Ramos (cell line): ENCODE measurements around the gene NQO2.

ENCODE experiments used
- in situ Hi-C: fragments of 300-500 bp; cut with MboI; formaldehyde crosslinking; loops from one replicate; pipeline ENCODE4 v1.14.3; 2022; ENCODE audit warnings: low sequenced_read_pairs; ENCODE audit not compliant: unreplicated experiment

NQO2 gene

DNA sequence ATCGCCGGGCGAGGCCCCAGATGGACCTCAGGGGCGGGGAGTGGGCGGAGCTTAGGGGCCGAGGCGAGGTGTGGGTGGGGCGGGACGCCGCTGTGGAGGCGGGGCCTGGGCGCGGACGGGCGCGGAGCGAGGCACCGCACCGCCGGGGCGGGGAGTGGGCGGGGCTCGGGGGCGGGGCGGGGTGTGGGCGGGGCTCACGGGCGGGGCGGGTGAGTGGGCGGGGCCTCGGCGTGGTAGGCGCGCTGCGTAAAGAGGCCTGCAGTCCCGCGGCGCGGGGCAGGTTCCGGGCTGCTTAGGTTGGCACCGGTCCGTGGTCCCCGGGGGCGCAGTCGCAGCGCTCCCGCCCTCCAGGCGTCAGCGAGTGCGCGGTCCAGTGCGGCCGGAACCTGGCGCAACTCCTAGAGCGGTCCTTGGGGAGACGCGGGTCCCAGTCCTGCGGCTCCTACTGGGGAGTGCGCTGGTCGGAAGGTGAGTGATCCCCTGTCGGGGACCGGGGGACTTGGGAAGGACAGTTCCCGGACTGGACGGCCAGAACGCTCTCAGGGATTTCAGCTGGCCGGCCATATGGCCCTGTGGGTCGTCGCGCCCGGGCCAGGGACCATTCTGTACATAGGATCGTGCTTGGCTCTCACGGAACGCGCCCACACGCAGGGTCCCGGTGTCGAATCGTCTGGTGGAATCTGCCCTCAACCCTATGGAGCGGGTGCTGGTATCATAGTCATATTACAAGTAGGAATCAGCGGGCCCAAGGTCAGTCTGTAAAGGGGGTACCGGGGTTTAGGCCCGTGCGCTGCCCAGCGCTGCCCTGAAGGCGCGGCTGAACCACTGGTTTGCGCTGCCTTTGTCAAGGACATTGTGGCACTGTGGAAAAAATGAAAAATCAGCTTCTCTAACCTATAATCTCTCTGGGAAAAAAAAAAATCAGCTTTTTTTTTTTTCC is at the start of gene NQO2:
Gene NQO2 (plus strand): TSS at position 277 of the 940 bp plus-strand sequence. CDS start 6,659 bp downstream, outside the sequence.
- in situ Hi-C loops: loop anchor here (5.0 to 25.0 kb wide), 3 partner anchors 47 to 737 kb away; partner anchors contain the start of gene PSMG4

- in situ Hi-C loops: no loop called here
Observed at GRCh38 chr6:2950713-2951112, 49.0 kb upstream of the NQO2 start.

DNA sequence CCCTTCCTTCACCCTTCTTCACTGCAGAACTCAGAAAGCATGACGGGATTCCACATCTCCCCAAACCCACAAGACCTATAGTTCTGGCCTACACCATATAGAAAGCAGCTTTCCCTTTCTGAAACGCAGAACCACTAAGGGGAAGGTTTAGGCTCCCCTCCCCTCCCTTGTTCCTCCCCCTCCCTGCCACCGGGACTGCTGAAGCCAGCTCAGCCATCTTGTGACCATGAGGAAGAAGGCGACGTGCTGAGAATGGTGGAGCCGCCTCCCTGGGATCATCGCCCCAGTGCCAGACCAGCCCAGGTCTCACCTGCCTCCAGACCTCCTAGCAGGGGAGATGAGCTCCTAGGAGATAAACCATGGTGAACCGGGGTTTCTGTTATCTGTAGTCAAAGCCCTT is 48.0 kb upstream of the NQO2 start:
- in situ Hi-C loops: no loop called here

DNA sequence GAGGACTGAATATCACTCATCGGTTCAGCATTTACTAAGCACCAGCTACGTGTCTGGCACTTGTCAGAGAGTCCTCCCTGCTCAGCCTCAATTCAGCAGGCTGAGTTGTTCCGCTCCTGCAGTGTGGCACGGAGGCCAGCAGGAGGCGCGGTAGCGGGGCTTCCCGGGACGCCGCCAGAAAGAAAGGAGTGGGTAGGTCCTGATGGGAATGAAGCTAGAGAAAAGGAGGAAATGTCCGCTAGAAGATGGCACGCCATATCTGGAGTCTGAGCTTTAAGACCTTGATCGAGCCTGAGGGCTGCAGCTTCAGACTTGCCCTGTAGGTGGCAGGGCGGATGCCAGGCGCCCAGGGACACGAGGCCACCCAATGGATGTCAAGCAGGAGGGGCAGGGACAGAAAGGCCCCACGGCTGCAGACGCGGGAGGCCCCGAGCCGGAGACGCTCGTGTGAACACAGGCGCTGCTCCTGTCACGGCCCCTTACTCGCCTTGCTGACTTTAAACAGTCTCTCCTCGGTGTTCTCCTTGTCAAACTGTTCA is 47.1 kb upstream of the NQO2 start:
- in situ Hi-C loops: no loop called here

DNA sequence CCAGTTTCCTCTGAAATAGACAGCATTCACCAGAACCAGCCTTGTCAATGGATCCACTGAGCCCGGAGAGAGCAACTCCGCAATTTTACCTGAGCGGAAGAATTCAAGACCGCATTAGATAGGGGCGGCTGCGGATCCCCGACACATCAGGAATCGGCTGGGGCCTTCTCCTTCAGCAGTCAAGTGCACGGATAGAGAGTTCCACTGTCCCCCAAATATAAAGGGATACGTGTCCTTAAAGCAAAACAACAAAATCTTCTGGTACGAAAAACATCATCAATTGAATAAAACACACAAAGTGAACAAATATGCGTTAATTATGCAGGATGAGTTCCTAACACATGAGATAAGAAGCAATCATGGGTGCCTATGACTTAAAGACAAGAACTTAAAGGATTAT is 46.6 kb upstream of the NQO2 start:
- in situ Hi-C loops: no loop called here

DNA sequence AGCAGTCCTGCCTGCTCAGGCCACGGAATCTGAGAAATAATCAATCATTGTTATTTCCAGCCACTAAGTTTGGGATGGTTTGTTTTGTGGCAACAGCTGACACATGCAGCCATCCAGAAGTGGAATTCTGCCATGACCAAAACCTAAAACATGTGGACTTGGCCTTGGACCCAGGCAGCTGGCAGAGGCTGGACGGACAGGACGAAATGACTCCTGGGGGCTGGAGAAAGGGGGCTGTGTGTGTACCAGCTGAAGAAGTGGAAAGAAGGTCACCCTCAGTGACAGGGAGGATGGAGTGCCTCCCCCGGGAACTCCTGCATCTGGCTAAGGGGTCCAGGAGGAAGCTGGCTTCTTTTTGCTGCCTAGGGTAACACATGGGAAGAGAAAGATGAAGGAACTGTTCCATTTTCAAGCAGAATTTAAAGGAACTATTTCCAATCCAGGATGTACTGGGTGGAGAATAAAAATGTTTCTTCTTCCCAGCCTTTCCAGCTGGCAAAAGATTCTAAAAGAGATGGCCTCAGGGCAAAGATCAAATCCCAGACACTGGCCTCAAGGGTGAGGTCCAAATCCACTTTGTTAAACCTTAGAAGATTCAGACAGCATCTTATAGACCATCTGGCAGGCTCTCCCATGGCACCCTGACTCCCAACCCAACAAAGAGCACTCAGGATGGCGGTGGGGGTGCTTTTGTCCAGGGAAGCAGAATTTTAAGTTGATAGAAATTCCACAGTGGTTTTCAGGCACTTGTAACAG is 42.6 kb upstream of the NQO2 start:
- in situ Hi-C loops: no loop called here

GRCh38 chr6:2957696-2958330 is 41.9 kb upstream of the NQO2 start:
- in situ Hi-C loops: no loop called here

DNA sequence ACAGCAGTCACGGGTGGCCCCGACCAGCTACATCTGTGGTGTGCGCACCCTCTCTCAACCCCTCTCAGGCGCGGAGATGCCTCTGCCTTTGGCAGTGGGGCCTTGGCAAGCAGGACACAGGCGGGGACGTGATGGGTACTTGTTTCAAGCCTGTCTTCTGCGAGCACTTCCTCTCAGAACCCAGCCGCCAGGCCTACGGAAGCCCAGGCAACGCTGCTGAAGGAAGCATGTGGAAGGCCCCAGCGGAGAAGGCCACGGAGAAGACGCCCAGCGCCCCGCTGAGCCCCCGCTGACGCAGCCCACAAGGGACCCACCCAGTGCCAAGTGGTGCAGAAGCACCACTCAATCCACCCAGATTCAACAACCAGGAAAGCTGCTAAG is 41.4 kb upstream of the NQO2 start:
- in situ Hi-C loops: no loop called here

DNA sequence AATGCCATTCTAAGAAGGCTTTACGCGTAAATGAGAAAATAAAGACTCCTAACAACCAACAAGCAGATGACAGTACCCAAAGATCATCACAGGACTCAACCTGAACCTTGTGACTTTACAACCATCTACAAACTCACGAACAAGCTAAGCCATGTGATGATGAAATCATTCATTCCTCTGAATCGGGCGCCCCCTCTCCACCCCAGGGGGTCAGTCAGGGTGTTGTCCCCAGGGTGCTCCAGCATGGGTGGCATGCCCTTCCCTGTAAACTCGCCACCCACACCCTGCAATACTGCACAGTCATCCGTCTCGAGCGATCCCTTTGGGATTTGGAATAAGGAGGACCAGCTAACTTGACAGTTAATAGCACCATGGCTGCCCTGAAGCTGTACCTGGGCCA is 40.9 kb upstream of the NQO2 start:
- in situ Hi-C loops: no loop called here

- in situ Hi-C loops: no loop called here
Observed at GRCh38 chr6:2959909-2960719, 39.6 kb upstream of the NQO2 start.

GRCh38 chr6:2960935-2961334 is 38.8 kb upstream of the NQO2 start:
- in situ Hi-C loops: no loop called here

DNA sequence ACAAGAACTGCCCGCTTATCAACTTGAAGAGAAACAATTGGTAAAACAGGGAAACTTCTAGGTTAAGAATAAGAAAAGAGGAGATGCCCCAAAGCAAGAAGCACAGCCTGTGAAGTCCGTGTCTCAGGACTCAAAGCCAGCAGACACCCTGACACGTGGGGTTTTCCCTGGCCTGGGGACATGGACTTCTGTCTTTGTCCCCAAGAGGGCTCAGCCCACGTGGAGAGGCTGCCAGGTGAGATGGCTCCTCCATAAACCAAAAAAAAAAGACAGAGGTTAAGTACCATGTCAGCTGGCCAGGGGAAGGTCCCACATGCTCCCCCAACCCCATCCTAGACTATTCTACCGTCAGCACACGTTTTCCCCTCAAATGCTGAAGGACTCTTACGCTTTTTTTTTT is 38.2 kb upstream of the NQO2 start:
- in situ Hi-C loops: no loop called here

- in situ Hi-C loops: no loop called here
Observed at GRCh38 chr6:2962004-2962403, 37.7 kb upstream of the NQO2 start.

DNA sequence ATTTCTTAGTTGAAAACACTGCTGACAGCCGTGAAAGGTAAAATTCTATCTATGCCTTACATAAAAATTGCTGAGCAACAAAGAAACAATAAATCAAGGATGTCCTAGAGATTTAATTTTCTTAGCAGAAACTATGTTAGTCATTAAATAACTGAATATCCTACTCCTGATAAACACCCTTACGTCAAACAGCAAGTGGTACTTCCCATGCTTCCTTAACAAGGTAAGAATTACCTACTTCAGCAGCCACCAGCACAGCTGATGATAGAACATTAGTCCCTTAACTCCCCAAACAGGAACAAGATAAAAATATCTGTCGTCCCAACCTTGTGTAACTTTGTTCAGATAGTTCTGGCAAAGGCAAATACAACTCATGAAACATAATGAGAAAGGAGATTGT is 37.1 kb upstream of the NQO2 start:
- in situ Hi-C loops: no loop called here

DNA sequence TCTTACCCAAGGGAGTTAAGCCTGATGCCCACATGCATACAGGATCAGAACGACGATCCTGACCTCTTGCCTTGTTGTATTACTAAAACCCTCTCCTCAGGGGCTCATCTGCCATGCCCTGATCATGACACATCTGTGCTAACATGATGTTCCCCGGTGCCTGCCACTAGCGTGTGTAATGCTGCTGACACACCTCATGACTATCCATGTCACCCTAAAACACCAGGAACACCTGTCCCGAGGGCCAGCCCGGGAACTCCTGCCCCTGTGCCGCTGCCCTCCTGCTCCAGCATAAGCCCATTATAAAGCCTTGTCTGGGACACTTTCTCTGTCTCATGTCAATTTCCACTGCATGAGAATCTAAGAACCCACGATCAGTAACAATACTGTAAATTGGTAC is 35.9 kb upstream of the NQO2 start:
- in situ Hi-C loops: no loop called here

- in situ Hi-C loops: no loop called here
Observed at GRCh38 chr6:2964793-2965505, 34.7 kb upstream of the NQO2 start.

- in situ Hi-C loops: no loop called here
Observed at GRCh38 chr6:2966347-2966746, 33.3 kb upstream of the NQO2 start.

- in situ Hi-C loops: no loop called here
Observed at GRCh38 chr6:2967936-2968335, 31.8 kb upstream of the NQO2 start.

- in situ Hi-C loops: no loop called here
Observed at GRCh38 chr6:2968600-2969135, 31.0 kb upstream of the NQO2 start.
